ENCODE measurements around the gene MEAK7. TPM values are rescaled to one million over a fixed set of nuclear protein-coding genes. Genes with fewer than 3 reads are reported as not detected.
"Not testable (repeated sequence)": the region's sequence is repeated elsewhere in the genome, so short reads cannot be mapped to it uniquely, and the experiment has no call there.

Gene MEAK7
- total RNA-seq, 1 donor from 2014 or later: 13.0 TPM

- Histone ChIP-seq H3K27me3 (ENCODE audit: low read depth) (no peaks in the 10 kb centered on the region), H3K27ac (peak overlapping the region; percentile 68), H3K9me3 (no peaks in the 10 kb centered on the region), H3K36me3 (no peaks in the 10 kb centered on the region), H3K4me3 (peak overlapping the region; percentile 12), H3K4me1 (peaks cover 31% of the 10 kb centered on the region)
- intact Hi-C loops (cut with DNase I): no loop called here
- no peak for TF ChIP-seq CTCF (IDR thresholded peaks at IDR 0.05)
- DNase-seq: peak; percentile 39
- ATAC-seq: no peak
Observed at GRCh38 chr16:84526794-84527531, 22.5 kb upstream of the MEAK7 start.

GRCh38 chr16:84524941-84525581, 20.6 kb upstream of the MEAK7 start:
- DNase-seq; H3K36me3 ChIP-seq; H3K4me3 ChIP-seq; H3K9me3 ChIP-seq; H3K27ac ChIP-seq; H3K27me3 ChIP-seq (ENCODE audit: low read depth); intact Hi-C loops (cut with DNase I): not testable (repeated sequence)
- H3K4me1 ChIP-seq: peaks cover 22% of the 10 kb centered on the region
- ATAC-seq: peak in 1 of 2 donors; percentile 18

- Histone ChIP-seq H3K36me3 (no peaks in the 10 kb centered on the region), H3K27me3 (ENCODE audit: low read depth) (no peaks in the 10 kb centered on the region), H3K4me3 (no peak overlapping the region), H3K27ac (no peak overlapping the region), H3K4me1 (peaks cover 22% of the 10 kb centered on the region), H3K9me3 (no peaks in the 10 kb centered on the region)
- DNase-seq (no peak), ATAC-seq (no peak)
- intact Hi-C loops (cut with DNase I): no loop called here
- no peak for TF ChIP-seq CTCF (IDR thresholded peaks at IDR 0.05)
Observed at GRCh38 chr16:84524346-84524920, 20.0 kb upstream of the MEAK7 start.

GRCh38 chr16:84521497-84521770, 17.0 kb upstream of the MEAK7 start:
- Histone ChIP-seq H3K36me3 (no peaks in the 10 kb centered on the region), H3K27ac (no peak overlapping the region), H3K4me1 (peaks cover 1% of the 10 kb centered on the region), H3K9me3 (no peaks in the 10 kb centered on the region), H3K27me3 (ENCODE audit: low read depth) (no peaks in the 10 kb centered on the region), H3K4me3 (no peak overlapping the region)
- intact Hi-C loops (cut with DNase I): no loop called here
- no peak for TF ChIP-seq CTCF (IDR thresholded peaks at IDR 0.05)
- peak; percentile 43 for DNase-seq
- no peak for ATAC-seq

GRCh38 chr16:84520725-84521496, 16.5 kb upstream of the MEAK7 start:
- H3K27me3 ChIP-seq (ENCODE audit: low read depth): no peaks in the 10 kb centered on the region
- TF ChIP-seq CTCF (IDR thresholded peaks at IDR 0.05): no peak
- no peak overlapping the region for H3K4me3 ChIP-seq
- no peaks in the 10 kb centered on the region for H3K9me3 ChIP-seq
- no peak overlapping the region for H3K27ac ChIP-seq
- intact Hi-C loops (cut with DNase I): no loop called here
- no peaks in the 10 kb centered on the region for H3K36me3 ChIP-seq
- peak; percentile 76 to 82 for ATAC-seq
- peak; percentile 58 for DNase-seq
- no peaks in the 10 kb centered on the region for H3K4me1 ChIP-seq
